Gastroesophageal sphincter (tissue), 4 donors: ENCODE measurements around the gene OXNAD1. TPM values are rescaled to one million over a fixed set of nuclear protein-coding genes. Genes with fewer than 3 reads are reported as not detected.
A peak's percentile ranks its signal among the peaks of the same experiment; 100 is the strongest.

Source experiments
- ATAC-seq: fragments of 150-250 bp; one replicate; pipeline ENCODE4 v1.9.1; 2016; ENCODE audit warnings: mild to moderate bottlenecking, moderate library complexity
- H3K27ac ChIP-seq, 4 donors: fragments of 200-600 bp; sonication (generic) in 3 of 4; 1 replicate in 3 of 4; 2 replicates in 1 of 4; pipeline ENCODE4 v1.5.1; 2016 to 2019
- H3K27me3 ChIP-seq: fragments of 200-600 bp; sonication (generic); one replicate; pipeline ENCODE4 v1.5.1; 2019
- H3K36me3 ChIP-seq, 2 donors: fragments of 200-600 bp; sonication (generic); one replicate each; pipeline ENCODE4 v1.5.1; 2019; ENCODE audit warnings: control low read depth in 1 of 2
- H3K4me1 ChIP-seq, 3 donors: fragments of 200-600 bp; sonication (generic); 1 replicate in 2 of 3; 2 replicates in 1 of 3; pipeline ENCODE4 v1.5.1; 2016 to 2019; ENCODE audit warnings: control low read depth in 2 of 3
- H3K4me3 ChIP-seq, 2 donors: fragments of 200-600 bp; sonication (generic); one replicate each; pipeline ENCODE4 v1.5.1; 2019; ENCODE audit warnings: mild to moderate bottlenecking in 1 of 2, moderate library complexity in 1 of 2
- H3K9me3 ChIP-seq, 3 donors: fragments of 200-600 bp; sonication (generic); one replicate each; pipeline ENCODE4 v1.5.1; 2017 to 2019; ENCODE audit warnings: control low read depth in 2 of 3
- EP300 ChIP-seq: sonication (generic); formaldehyde crosslinking; IDR thresholded peaks from one replicate; pipeline ENCODE4 v1.6.1; 2017; ENCODE audit warnings: antibody characterized with exemption, mild to moderate bottlenecking
- POLR2A ChIP-seq, 2 donors: fragments of 450-650 bp; IDR thresholded peaks; one replicate each; pipeline ENCODE4 v1.6.1; 2017; ENCODE audit warnings: antibody characterized with exemption in 2 of 2, mild to moderate bottlenecking in 2 of 2, moderate library complexity in 1 of 2
- POLR2AphosphoS5 ChIP-seq: sonication (generic); formaldehyde crosslinking; IDR thresholded peaks from one replicate; pipeline ENCODE4 v1.6.1; 2017; ENCODE audit warnings: antibody characterized with exemption
- WGBS, 2 donors: methylation state at CpG; one replicate each; pipeline ENCODE4 v1.1.5; 2018; ENCODE audit warnings: low coverage in 1 of 2; 5-methylcytosine and 5-hydroxymethylcytosine counted together
- total RNA-seq, 4 donors: library from RNA; depleted of rRNA; stranded (reverse); fragments of >200 nt; gene quantifications; one replicate each; pipeline ENCODE4 v1.1.0, GENCODE V29; 2016
- TF ChIP-seq, protein P1 (sequence below), 4 experiments: fragments of 200-600 bp in 2 of 4; fragments of 450-650 bp in 2 of 4; sonication (generic) in 1 of 4; IDR thresholded peaks; one replicate each; pipeline ENCODE4 v1.5.1; 2017 to 2019; ENCODE audit warnings: antibody characterized with exemption in 4 of 4, mild to moderate bottlenecking in 2 of 4, moderate library complexity in 2 of 4

Gene OXNAD1
- total RNA-seq, 4 donors from 2014 or later: 10.2 to 13.2 (median 12.4) TPM

GRCh38 chr3:16300881-16301359 lies 35.9 kb downstream of the OXNAD1 start:
- peaks cover 0 to 12% (median 3%) of the 10 kb centered on the region in 3 donors for H3K4me1 ChIP-seq
- TF ChIP-seq, protein P1, sequence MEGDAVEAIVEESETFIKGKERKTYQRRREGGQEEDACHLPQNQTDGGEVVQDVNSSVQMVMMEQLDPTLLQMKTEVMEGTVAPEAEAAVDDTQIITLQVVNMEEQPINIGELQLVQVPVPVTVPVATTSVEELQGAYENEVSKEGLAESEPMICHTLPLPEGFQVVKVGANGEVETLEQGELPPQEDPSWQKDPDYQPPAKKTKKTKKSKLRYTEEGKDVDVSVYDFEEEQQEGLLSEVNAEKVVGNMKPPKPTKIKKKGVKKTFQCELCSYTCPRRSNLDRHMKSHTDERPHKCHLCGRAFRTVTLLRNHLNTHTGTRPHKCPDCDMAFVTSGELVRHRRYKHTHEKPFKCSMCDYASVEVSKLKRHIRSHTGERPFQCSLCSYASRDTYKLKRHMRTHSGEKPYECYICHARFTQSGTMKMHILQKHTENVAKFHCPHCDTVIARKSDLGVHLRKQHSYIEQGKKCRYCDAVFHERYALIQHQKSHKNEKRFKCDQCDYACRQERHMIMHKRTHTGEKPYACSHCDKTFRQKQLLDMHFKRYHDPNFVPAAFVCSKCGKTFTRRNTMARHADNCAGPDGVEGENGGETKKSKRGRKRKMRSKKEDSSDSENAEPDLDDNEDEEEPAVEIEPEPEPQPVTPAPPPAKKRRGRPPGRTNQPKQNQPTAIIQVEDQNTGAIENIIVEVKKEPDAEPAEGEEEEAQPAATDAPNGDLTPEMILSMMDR (IDR thresholded peaks at IDR 0.05): no peak
- TF ChIP-seq POLR2AphosphoS5 (no peak), POLR2A (IDR thresholded peaks at IDR 0.05) (no peak)
- no peaks in the 10 kb centered on the region for H3K27me3 ChIP-seq
- H3K4me3 ChIP-seq: no peak overlapping the region
- peaks cover 0 to 27% of the 10 kb centered on the region in 2 donors for H3K36me3 ChIP-seq
- H3K9me3 ChIP-seq: no peaks in the 10 kb centered on the region
- 84 to 100% methylated on average over 2 of the region's 2 CpGs for WGBS, 2 donors
- peak overlapping the region in 1 of 4 donors; percentile 23 for H3K27ac ChIP-seq
- ATAC-seq: no peak

DNA sequence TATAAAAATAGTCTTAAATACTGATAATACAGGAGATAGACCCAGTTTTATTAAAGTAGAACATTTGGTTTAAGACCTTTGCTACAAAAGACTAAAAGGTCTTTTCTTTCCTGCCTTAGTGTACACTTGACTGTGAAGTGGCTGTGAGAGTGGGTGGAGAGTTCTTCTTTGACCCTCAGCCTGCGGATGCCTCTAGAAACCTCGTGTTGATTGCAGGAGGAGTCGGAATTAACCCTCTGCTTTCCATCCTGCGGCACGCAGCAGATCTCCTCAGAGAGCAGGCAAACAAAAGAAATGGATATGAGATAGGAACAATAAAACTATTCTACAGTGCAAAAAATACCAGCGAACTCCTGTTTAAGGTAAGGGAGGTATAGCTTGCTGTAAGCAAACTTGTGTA lies 36.5 kb downstream of the OXNAD1 start:
- Histone ChIP-seq H3K36me3 (peaks cover 0 to 24% of the 10 kb centered on the region in 2 donors), H3K27ac (peak overlapping the region in 1 of 4 donors; percentile 23), H3K9me3 (no peaks in the 10 kb centered on the region), H3K4me3 (no peak overlapping the region), H3K27me3 (no peaks in the 10 kb centered on the region), H3K4me1 (peaks cover 0 to 12% (median 3%) of the 10 kb centered on the region in 3 donors)
- 55 to 67% methylated on average over 6 of the region's 6 CpGs for WGBS, 2 donors
- ATAC-seq: no peak
- TF ChIP-seq EP300: no peak
- no peak for TF ChIP-seq POLR2A (IDR thresholded peaks at IDR 0.05)
- TF ChIP-seq, protein P1 (IDR thresholded peaks at IDR 0.05): no peak
- TF ChIP-seq POLR2AphosphoS5: no peak

GRCh38 chr3:16302082-16302631 lies 37.1 kb downstream of the OXNAD1 start:
- no peak overlapping the region for H3K27ac ChIP-seq
- peaks cover 0 to 12% (median 3%) of the 10 kb centered on the region in 3 donors for H3K4me1 ChIP-seq
- TF ChIP-seq EP300: no peak
- no peak for TF ChIP-seq POLR2A (IDR thresholded peaks at IDR 0.05)
- TF ChIP-seq, protein P1 (IDR thresholded peaks at IDR 0.05): no peak
- TF ChIP-seq POLR2AphosphoS5: no peak
- WGBS, 2 donors: 67 to 79% methylated on average over 6 of the region's 6 CpGs
- peaks cover 0 to 24% of the 10 kb centered on the region in 2 donors for H3K36me3 ChIP-seq
- H3K27me3 ChIP-seq: no peaks in the 10 kb centered on the region
- no peaks in the 10 kb centered on the region for H3K9me3 ChIP-seq
- H3K4me3 ChIP-seq: no peak overlapping the region
- no peak for ATAC-seq

DNA sequence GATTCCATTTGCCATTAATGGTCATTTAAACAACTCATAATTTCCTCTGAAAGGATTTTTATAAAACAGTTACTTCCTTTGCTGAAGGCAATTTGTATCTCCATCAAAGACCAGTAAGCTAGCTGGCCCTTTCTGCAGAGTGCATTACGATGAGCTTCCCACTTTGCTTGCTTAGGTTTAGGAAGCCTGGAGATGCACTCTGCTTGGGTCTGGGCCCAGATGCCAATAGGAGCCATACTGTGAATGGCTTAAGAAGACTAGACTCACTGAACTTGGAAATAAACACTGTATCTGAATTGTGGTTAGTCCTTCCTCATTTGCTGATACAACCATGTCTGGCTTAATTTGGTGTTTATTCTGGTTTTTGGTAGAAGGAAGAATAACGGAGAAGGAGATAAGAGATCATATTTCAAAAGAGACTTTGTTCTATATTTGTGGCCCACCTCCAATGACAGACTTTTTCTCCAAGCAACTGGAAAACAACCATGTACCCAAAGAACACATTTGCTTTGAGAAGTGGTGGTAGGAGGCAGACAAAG lies 38.1 kb downstream of the OXNAD1 start:
- H3K4me1 ChIP-seq: peaks cover 0 to 11% (median 3%) of the 10 kb centered on the region in 3 donors
- WGBS, 2 donors: 20 to 64% methylated on average over 1 to 2 of the region's 2 CpGs
- no peak for ATAC-seq
- no peak for TF ChIP-seq EP300
- no peak for TF ChIP-seq POLR2AphosphoS5
- TF ChIP-seq, protein P1 (IDR thresholded peaks at IDR 0.05): no peak
- no peak for TF ChIP-seq POLR2A (IDR thresholded peaks at IDR 0.05)
- no peak overlapping the region for H3K27ac ChIP-seq
- peaks cover 0 to 24% of the 10 kb centered on the region in 2 donors for H3K36me3 ChIP-seq
- no peak overlapping the region for H3K4me3 ChIP-seq
- no peaks in the 10 kb centered on the region for H3K27me3 ChIP-seq
- no peaks in the 10 kb centered on the region for H3K9me3 ChIP-seq
